GM13976 (cell line): Measurements from ENCODE around the gene PPIE.
A peak's percentile ranks its signal among the peaks of the same experiment; 100 is the strongest.

Source experiments
- DNase-seq: peaks from one replicate; pipeline ENCODE4 v3.0.0; 2012; ENCODE audit warnings: low spot score
- in situ Hi-C: fragments of 300-500 bp; cut with MboI; formaldehyde crosslinking; loops from one replicate; pipeline ENCODE4 v1.12.0; 2022; ENCODE audit warnings: low sequenced_read_pairs, mixed read lengths, inconsistent platforms; ENCODE audit not compliant: unreplicated experiment
- TF ChIP-seq, protein P1 (sequence below): IDR thresholded peaks from 2 replicates; pipeline ENCODE4 v1.5.1; 2012; ENCODE audit warnings: borderline replicate concordance, mild to moderate bottlenecking; ENCODE audit not compliant: insufficient read depth; ENCODE audit errors: extremely low read depth, missing control alignments, control extremely low read depth

Gene PPIE

DNA sequence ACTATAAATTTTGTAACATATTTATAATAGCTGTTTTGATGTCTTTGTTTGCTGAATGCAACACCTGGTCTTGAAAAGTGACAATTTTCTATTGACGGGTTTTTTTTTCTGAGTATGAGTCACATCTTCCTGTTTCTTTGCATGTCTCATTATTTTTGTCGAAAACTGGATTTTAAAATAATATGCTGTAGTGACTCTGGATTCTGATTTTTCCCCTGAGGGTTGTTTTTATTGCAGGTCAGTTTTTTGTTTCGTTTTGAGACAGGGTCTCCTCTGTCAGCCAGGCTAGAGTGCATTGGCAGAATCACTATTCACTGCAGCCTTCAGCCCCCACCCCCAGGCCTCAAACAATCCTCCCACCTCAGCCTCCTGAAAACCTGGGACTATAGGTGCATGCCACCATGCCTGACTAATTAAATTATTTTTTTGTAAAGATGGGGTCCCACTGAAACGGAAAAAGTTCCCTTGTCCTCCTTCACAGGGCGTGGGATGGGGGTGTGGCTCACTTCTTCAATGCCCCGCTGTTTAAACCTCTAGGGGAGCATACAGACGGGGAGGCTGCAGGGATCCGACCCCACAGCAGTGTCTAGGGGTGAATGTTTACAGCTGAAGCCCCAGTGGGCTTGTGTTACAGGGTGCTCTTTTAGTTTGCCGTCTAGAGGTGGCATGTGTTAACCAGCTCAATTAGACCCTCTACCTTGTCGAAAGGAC lies 11.3 kb upstream of the PPIE start:
- peak; percentile 48 for DNase-seq
- in situ Hi-C loops, result no loop called here
- TF ChIP-seq, protein P1, sequence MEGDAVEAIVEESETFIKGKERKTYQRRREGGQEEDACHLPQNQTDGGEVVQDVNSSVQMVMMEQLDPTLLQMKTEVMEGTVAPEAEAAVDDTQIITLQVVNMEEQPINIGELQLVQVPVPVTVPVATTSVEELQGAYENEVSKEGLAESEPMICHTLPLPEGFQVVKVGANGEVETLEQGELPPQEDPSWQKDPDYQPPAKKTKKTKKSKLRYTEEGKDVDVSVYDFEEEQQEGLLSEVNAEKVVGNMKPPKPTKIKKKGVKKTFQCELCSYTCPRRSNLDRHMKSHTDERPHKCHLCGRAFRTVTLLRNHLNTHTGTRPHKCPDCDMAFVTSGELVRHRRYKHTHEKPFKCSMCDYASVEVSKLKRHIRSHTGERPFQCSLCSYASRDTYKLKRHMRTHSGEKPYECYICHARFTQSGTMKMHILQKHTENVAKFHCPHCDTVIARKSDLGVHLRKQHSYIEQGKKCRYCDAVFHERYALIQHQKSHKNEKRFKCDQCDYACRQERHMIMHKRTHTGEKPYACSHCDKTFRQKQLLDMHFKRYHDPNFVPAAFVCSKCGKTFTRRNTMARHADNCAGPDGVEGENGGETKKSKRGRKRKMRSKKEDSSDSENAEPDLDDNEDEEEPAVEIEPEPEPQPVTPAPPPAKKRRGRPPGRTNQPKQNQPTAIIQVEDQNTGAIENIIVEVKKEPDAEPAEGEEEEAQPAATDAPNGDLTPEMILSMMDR, result no peak

GRCh38 chr1:39727932-39728317 lies 10.8 kb upstream of the PPIE start:
- DNase-seq, result no peak
- TF ChIP-seq, protein P1, result no peak
- in situ Hi-C loops, result no loop called here

DNA sequence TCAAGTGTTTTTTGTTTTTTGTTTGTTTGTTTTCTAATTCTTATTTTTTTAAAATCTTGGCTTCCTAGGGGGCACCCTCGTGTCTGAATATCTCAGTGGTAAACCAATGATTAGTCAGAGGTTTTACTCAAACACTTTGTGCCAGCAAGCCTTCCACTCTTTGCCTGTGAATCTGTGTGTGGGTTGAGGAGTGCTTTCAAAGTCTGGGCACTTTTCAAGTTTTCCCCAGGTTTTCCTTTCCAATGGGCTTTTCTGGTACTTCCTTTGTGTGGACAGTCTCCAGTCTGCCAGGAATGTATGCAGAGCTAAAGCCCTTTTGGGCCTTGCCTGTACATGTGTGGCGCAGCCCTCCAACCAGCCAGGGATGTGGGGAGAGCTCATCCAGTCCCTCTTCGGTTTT lies 9.7 kb upstream of the PPIE start:
- in situ Hi-C loops, result no loop called here
- TF ChIP-seq, protein P1, result no peak
- no peak for DNase-seq

DNA sequence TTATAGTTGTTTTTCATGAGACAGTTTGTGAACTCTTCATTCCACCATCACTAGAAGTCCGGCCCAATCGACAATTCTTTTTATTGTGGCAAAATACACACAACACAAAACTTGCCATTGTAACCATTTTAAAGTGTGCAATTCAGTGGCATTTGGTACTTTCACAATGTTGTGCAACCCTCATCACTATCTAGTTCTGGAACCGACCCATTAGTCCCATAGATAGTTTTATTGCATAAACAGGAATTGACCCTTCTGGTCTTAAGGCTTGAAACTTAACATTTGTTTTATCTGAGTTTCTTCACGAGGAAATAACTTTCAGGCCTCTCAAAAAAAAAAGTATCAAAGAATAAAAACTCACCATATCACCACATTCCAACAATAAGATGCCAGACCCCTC lies 8.8 kb upstream of the PPIE start:
- TF ChIP-seq, protein P1, result no peak
- in situ Hi-C loops, result no loop called here
- DNase-seq, result no peak

- TF ChIP-seq, protein P1, result no peak
- DNase-seq, result no peak
- in situ Hi-C loops, result no loop called here
Observed at GRCh38 chr1:39732730-39733129, 6.0 kb upstream of the PPIE start.

- TF ChIP-seq, protein P1, result no peak
- in situ Hi-C loops, result no loop called here
- DNase-seq, result no peak
Observed at GRCh38 chr1:39733161-39733560, 5.5 kb upstream of the PPIE start.
